ENCODE measurements around the gene NEDD4L. TPM values are rescaled to one million over a fixed set of nuclear protein-coding genes. Genes with fewer than 3 reads are reported as not detected.

NEDD4L gene
- total and polyA plus RNA-seq, 2 experiments from 2014 or later: 36.2 to 72.3 TPM

- peaks cover 16% of the 10 kb centered on the region; the same call in 1 of the 2 replicates for H3K36me3 ChIP-seq (ENCODE audit: insufficient read depth)
- Mint-ChIP-seq H3K36me3 (ENCODE audit: low read depth) (peaks cover 41% of the 10 kb centered on the region), H3K9me3 (no peaks in the 10 kb centered on the region; the same call in 2 of the 3 replicates), H3K27ac (no peak overlapping the region), H3K4me1 (peaks cover 58% of the 10 kb centered on the region), H3K4me3 (no peak overlapping the region), H3K27me3 (ENCODE audit: insufficient read depth, low read depth, poor library complexity) (peaks cover 3% of the 10 kb centered on the region)
- ATAC-seq (peak; percentile 27), DNase-seq (ENCODE audit: low spot score) (peak; percentile 31)
- H3K27ac ChIP-seq (ENCODE audit: low read depth): no peak overlapping the region
- H3K27me3 ChIP-seq (ENCODE audit: insufficient read depth): no peaks in the 10 kb centered on the region
- H3K4me2 ChIP-seq: no peak overlapping the region
- TF ChIP-seq ZNF331 (CRISPR knock-in tag; IDR thresholded peaks at IDR 0.05; ENCODE audit: low read depth): no peak
- TF ChIP-seq STAT1 (IDR thresholded peaks at IDR 0.05; ENCODE audit: unreplicated experiment): no peak
- no peak for TF ChIP-seq EZH2 (IDR thresholded peaks at IDR 0.05; ENCODE audit: low read depth, unreplicated experiment)
- TF ChIP-seq POLR2AphosphoS5 (IDR thresholded peaks at IDR 0.05; ENCODE audit: low read depth): no peak
- TF ChIP-seq, protein P1, sequence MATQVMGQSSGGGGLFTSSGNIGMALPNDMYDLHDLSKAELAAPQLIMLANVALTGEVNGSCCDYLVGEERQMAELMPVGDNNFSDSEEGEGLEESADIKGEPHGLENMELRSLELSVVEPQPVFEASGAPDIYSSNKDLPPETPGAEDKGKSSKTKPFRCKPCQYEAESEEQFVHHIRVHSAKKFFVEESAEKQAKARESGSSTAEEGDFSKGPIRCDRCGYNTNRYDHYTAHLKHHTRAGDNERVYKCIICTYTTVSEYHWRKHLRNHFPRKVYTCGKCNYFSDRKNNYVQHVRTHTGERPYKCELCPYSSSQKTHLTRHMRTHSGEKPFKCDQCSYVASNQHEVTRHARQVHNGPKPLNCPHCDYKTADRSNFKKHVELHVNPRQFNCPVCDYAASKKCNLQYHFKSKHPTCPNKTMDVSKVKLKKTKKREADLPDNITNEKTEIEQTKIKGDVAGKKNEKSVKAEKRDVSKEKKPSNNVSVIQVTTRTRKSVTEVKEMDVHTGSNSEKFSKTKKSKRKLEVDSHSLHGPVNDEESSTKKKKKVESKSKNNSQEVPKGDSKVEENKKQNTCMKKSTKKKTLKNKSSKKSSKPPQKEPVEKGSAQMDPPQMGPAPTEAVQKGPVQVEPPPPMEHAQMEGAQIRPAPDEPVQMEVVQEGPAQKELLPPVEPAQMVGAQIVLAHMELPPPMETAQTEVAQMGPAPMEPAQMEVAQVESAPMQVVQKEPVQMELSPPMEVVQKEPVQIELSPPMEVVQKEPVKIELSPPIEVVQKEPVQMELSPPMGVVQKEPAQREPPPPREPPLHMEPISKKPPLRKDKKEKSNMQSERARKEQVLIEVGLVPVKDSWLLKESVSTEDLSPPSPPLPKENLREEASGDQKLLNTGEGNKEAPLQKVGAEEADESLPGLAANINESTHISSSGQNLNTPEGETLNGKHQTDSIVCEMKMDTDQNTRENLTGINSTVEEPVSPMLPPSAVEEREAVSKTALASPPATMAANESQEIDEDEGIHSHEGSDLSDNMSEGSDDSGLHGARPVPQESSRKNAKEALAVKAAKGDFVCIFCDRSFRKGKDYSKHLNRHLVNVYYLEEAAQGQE (IDR thresholded peaks at IDR 0.05; ENCODE audit: unreplicated experiment): no peak
- TF ChIP-seq, protein P2, sequence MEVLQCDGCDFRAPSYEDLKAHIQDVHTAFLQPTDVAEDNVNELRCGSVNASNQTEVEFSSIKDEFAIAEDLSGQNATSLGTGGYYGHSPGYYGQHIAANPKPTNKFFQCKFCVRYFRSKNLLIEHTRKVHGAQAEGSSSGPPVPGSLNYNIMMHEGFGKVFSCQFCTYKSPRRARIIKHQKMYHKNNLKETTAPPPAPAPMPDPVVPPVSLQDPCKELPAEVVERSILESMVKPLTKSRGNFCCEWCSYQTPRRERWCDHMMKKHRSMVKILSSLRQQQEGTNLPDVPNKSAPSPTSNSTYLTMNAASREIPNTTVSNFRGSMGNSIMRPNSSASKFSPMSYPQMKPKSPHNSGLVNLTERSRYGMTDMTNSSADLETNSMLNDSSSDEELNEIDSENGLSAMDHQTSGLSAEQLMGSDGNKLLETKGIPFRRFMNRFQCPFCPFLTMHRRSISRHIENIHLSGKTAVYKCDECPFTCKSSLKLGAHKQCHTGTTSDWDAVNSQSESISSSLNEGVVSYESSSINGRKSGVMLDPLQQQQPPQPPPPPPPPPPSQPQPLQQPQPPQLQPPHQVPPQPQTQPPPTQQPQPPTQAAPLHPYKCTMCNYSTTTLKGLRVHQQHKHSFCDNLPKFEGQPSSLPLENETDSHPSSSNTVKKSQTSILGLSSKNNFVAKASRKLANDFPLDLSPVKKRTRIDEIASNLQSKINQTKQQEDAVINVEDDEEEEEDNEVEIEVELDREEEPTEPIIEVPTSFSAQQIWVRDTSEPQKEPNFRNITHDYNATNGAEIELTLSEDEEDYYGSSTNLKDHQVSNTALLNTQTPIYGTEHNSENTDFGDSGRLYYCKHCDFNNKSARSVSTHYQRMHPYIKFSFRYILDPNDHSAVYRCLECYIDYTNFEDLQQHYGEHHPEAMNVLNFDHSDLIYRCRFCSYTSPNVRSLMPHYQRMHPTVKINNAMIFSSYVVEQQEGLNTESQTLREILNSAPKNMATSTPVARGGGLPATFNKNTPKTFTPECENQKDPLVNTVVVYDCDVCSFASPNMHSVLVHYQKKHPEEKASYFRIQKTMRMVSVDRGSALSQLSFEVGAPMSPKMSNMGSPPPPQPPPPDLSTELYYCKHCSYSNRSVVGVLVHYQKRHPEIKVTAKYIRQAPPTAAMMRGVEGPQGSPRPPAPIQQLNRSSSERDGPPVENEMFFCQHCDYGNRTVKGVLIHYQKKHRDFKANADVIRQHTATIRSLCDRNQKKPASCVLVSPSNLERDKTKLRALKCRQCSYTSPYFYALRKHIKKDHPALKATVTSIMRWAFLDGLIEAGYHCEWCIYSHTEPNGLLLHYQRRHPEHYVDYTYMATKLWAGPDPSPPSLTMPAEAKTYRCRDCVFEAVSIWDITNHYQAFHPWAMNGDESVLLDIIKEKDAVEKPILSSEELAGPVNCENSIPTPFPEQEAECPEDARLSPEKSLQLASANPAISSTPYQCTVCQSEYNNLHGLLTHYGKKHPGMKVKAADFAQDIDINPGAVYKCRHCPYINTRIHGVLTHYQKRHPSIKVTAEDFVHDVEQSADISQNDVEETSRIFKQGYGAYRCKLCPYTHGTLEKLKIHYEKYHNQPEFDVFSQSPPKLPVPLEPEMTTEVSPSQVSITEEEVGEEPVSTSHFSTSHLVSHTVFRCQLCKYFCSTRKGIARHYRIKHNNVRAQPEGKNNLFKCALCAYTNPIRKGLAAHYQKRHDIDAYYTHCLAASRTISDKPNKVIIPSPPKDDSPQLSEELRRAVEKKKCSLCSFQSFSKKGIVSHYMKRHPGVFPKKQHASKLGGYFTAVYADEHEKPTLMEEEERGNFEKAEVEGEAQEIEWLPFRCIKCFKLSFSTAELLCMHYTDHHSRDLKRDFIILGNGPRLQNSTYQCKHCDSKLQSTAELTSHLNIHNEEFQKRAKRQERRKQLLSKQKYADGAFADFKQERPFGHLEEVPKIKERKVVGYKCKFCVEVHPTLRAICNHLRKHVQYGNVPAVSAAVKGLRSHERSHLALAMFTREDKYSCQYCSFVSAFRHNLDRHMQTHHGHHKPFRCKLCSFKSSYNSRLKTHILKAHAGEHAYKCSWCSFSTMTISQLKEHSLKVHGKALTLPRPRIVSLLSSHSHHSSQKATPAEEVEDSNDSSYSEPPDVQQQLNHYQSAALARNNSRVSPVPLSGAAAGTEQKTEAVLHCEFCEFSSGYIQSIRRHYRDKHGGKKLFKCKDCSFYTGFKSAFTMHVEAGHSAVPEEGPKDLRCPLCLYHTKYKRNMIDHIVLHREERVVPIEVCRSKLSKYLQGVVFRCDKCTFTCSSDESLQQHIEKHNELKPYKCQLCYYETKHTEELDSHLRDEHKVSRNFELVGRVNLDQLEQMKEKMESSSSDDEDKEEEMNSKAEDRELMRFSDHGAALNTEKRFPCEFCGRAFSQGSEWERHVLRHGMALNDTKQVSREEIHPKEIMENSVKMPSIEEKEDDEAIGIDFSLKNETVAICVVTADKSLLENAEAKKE (CRISPR knock-in tag; IDR thresholded peaks at IDR 0.05): no peak
- TF ChIP-seq ZNF114 (CRISPR knock-in tag; IDR thresholded peaks at IDR 0.05): no peak
- TF ChIP-seq, protein P3, sequence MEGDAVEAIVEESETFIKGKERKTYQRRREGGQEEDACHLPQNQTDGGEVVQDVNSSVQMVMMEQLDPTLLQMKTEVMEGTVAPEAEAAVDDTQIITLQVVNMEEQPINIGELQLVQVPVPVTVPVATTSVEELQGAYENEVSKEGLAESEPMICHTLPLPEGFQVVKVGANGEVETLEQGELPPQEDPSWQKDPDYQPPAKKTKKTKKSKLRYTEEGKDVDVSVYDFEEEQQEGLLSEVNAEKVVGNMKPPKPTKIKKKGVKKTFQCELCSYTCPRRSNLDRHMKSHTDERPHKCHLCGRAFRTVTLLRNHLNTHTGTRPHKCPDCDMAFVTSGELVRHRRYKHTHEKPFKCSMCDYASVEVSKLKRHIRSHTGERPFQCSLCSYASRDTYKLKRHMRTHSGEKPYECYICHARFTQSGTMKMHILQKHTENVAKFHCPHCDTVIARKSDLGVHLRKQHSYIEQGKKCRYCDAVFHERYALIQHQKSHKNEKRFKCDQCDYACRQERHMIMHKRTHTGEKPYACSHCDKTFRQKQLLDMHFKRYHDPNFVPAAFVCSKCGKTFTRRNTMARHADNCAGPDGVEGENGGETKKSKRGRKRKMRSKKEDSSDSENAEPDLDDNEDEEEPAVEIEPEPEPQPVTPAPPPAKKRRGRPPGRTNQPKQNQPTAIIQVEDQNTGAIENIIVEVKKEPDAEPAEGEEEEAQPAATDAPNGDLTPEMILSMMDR (conservative IDR thresholded peaks at IDR 0.05; ENCODE audit: low read depth in 2 of 2): no peak
- no peak for TF ChIP-seq EZH2phosphoT487 (IDR thresholded peaks at IDR 0.05; ENCODE audit: unreplicated experiment)
- TF ChIP-seq NANOG (IDR thresholded peaks at IDR 0.05; ENCODE audit: borderline replicate concordance): no peak
- no peak for TF ChIP-seq ETS1 (IDR thresholded peaks at IDR 0.05)
- no peak for TF ChIP-seq JUNB (IDR thresholded peaks at IDR 0.05; ENCODE audit: unreplicated experiment)
- TF ChIP-seq CREB1 (CRISPR knock-in tag; IDR thresholded peaks at IDR 0.05; ENCODE audit: low read depth): no peak
- H3K4me3 ChIP-seq: no peak overlapping the region
- H3F3A ChIP-seq (replicated peaks; ENCODE audit: low read depth): 0 out of 2 replicates have a peak, but pooled peaks cover 5% of the 10 kb centered on the region
- H2AFZ ChIP-seq: no peak overlapping the region
- H3K4me1 ChIP-seq (ENCODE audit: insufficient read depth): peaks cover 41% of the 10 kb centered on the region
- H4K20me1 ChIP-seq (replicated peaks; ENCODE audit: insufficient read depth): no peaks in the 10 kb centered on the region
- H3K79me2 ChIP-seq (replicated peaks; ENCODE audit: insufficient read depth): no peaks in the 10 kb centered on the region
- no peaks in the 10 kb centered on the region for H3K9me2 ChIP-seq (ENCODE audit: insufficient read depth)
These were observed 303.1 kb downstream of the NEDD4L start for GRCh38 chr18:58347135-58347534.
